T-helper 2 cell (primary cell): ENCODE data around the gene DNM3.

Experiments used
- DNase-seq, 5 experiments: peaks; one replicate each; pipeline versions ENCODE4 v3.0.0 to v3.0.0-alpha.2; 2012 to 2022

The DNM3 gene

DNA sequence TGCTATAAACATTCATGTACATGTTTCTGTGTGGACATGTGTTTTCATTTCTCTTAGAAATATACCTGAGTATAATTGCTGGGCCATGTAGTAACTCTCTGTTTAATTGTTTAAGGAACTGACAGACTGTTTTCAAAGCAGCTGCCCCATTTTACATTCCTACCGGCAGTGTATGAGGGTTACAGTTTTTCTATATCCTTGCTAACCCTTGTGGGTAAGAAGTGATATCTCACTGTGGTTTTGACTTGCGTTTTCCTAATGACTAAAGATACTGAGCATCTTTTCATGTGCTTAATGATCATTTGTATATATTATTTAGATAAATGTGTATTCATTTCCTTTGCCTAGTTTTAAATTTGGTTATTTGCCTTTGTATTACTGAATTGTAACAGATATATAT, 81.7 kb downstream of the DNM3 start:
- DNase-seq: peak in 1 of 5 experiments; percentile 47

DNA sequence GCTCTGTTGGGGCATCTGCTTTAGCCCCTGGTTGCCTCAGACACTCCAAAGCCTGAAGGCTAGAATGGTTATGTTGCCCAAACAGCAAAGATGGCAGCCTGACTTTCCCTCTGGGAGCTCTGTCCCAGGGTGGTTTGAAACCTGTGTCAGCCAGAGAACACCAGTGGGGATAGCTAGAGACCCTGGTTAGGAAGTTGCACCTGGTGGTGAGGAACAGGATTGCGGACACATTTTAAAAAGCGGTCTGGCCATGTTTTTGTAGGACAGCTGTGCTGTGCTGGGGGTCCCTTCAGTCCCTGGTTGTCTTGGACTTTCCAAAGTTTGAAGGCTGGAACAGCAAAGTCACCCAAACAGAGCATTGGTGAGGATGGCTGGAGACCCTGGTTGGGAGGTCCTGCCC, 87.8 kb downstream of the DNM3 start:
- DNase-seq: no peak

DNA sequence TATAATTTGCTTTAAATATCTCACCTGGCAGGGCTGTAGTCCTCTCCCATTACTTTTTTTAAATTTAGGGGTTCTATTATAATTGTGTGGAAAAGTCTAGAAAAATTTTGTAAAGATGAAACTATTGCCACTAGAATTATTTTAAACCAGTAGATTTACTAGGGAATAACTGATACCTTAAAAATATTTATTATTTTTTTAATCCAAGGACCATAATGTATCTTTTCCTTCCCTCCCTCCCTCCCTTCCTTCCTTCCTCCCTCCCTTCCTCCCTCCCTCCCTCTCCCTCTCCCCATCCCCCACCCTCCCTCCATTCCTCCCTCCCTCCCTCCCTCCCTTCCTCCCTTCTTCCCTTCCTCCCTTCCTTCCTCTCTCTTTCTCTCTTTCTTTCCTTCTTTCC, 90.5 kb downstream of the DNM3 start:
- DNase-seq: no peak

DNA sequence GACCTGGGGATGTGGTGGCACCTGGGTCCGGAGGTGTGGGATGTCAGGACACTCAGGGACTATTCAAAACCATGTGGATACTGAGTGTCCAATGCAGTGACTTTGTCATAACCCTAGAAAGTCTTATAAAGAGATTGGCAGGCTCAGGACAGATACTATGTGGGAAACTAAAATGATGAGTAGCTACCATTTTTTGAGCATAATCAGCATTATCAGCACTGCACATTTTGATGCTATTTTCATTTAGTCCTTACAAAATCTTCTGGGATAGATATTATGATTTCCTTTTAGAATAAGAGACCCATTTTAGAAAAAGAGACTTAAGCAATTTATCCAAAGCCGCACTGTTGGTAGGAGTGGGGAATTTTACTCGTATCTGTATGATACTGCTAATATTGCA, 93.4 kb downstream of the DNM3 start:
- no peak for DNase-seq

DNA sequence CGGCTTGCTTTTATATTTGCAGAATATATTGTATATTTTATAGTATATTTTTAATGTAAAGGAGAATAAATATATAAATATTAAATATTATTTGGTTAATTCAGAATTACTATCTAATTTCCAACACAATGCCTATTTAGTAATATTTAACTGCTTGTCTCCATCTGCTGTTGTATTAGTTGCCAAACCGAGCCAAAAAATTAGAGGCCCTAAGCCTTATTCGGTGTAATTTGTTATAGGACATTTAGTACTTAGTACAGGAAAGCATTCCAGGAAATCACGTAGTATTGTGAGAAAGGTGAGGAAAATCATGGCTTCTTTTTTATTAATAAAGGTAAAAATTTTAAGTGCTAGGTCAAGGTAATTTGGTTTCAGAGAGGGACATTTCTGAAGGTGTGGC, 93.8 kb downstream of the DNM3 start:
- no peak for DNase-seq

DNA sequence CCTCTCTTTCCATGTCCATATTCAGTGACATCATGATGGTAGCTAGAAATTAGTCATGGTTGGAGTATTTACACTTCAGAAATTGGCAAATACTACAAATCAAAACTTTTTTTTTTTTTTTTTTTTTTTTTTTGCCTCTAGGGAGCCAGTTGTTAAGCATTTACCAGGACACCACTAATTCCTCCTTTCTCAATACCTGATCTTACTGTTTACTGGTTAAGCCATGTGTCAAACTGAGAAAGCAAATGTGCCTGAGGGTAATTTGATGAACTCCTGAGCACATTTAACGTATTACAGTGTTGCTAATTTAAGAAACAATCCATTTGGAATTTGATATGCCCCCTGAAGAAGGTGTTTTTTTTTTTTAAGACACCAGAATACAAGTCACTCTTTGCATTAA, 94.4 kb downstream of the DNM3 start:
- peak in 1 of 5 experiments; percentile 11 for DNase-seq

DNA sequence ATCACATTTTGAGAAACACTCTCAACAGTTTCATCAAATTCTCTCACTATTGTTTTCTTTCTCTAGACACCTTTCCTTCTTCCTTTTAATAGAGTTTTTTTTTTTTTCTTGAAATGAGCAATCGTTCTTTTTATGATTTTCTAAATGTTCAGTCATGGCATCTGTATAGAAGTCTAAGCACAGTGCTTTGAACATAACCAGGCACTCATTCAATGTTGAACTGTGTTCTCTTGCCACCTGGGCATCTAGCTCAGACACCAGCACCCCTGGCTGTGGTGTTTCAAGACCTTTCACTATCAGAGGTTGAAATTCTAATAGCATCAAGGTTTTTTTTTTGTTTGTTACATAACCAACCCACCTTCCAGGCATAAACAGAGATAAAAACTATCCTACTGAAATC, 96.6 kb downstream of the DNM3 start:
- DNase-seq: no peak

DNA sequence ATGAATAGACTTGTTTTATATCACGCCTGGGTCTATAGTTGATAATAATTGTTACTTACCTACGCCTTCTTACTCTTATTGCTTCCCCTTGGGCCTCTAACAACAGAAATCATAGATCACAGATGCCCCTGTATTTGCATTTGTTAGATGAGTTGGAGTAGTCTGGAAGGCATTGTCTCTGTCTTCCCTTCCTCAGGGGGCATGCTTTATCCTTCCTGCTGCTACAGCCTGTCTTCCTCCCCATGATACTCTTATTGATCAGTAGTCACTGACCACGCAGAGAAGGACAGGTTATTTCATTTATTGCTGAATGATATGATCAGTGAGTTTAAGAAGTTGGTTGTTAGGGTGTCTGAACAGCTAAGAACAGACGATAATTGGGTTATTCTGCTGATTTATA, 98.4 kb downstream of the DNM3 start:
- no peak for DNase-seq

DNA sequence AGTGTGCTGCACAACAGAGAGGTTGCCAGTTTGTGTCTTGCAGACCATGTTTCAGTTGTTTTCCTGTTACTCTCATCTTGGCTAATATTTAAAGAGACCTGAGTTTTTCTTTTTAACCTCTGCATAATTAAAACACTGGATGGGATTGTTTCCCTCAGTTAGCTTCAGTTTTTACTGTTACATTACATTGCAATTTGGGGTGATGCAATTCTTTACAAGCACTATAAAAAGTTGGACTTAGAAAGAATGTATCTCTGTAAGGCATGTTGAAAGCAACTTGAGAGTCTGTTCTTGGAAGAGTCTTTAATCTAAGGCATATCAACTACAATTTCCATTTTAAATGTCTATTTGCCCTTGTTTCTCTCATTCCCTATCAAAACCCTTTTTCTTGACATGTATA, 99.1 kb downstream of the DNM3 start:
- DNase-seq: no peak

DNA sequence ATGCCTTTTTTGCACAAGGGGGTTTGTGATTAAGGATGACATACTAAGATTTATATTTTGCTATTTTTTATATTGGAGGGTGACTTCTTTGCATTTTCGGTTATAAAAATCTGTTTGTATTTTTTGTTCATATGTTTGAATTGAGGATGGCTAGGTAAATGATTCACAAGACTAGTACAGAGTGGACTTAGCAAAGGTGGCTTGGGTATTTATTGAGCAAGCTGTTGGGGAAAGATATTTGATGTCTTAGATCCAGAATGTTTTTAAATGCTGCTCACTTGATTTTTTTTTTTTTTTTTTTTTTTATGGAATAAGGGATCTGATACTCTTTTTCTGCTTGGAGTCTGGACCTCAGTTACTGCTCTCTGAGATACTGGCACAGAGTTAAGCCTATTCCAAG, 100.6 kb downstream of the DNM3 start:
- DNase-seq: no peak

DNA sequence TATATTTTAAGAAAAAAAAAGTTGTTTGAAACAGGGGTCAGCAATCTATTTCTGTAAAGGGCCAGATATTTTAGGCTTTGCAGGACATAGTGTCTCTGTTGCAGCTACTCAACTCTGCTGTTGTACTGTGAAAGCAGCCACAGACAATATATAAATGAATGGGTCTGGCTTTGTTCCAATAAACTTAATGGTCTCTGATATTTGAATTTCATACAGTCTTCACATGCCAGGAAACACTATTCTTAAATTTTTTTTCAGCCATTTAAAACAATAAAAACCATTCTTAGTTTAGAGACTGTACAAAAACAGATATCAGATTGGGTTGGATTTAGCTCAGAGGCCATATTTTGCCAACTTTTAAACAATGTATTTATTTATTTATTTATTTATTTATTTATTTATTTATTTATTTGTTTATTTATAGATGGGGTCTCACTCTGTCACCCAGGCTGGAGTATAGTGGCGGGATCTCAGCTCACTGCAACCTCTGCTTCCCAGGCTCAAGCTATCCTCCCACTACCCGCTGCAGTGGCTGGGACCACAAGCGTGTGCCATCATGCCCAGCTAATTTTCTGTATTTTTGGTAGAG, 102.8 kb downstream of the DNM3 start:
- no peak for DNase-seq

DNA sequence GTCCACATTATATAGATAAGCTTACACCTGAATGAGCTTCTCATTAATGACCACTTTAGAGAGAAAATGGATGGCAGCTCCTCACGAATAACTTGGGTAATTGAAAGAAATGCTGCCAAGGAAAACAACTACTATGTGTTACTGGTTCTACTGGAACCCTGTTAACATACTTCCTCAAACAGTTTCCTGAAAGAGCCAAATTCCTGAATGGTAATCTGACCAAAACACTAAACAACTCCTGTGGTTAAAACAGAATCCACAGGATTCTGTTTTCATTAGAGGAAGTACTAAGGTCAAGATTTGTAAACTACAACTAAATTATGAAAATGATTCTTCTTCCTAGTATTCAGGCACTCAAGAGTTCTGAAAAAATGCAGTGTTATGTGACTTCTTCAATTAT, 107.2 kb downstream of the DNM3 start:
- DNase-seq: no peak

DNA sequence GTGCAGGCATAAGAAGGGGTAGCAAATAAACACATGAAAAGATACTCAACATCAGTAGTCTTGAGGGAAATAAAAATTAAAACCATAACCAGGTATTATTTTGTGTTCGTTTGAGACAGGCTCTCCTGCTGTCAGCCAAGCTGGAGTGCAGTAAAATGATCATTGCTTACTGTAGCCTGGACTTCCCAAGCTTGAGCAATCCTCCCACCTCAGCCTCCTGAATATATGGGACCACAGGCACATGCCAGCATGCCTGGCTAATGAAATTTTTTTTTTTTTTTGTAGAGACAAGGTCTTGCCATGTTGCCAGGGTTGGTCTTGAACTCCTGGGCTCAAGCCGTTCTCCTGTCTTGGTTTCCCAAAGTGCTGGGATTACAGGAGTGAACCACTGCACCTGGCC, 108.0 kb downstream of the DNM3 start:
- no peak for DNase-seq

DNA sequence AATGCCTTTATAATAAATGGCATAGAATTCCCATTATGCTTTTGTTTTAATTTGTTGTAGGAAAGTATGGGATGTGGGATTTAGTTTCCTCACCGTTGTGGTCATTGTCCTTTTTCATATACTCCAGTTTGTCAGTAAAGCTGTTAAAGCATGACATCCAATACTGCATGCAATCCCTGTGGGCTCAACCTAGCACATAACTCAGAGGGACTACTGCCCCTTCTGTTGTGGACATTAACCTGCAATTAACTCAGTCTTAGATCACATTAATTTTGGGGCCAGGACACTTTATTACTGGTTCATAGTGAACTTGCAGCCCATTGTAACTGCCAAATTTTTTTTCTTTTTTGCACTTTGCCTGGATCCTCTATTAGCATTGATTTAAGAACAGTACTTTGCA, 112.5 kb downstream of the DNM3 start:
- DNase-seq: no peak

DNA sequence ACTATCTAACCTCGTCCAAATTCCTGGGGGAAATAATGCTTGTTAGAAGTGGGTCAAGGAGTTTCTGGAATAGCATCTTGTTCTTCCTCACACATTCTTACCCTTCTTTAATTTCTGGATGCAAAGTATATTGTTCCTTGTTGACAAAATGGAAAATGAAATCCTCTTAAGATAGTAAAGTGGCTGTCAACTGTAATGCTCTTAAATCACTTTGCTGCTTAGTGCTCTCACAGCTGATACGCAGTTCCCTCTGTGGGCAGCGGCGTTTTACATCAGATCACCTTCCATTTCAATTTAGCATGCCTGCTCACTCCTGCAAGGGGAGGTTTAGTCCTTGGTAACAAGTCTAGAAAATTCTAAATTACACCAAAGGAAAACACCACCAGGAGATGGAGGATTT, 113.1 kb downstream of the DNM3 start:
- DNase-seq: no peak

DNA sequence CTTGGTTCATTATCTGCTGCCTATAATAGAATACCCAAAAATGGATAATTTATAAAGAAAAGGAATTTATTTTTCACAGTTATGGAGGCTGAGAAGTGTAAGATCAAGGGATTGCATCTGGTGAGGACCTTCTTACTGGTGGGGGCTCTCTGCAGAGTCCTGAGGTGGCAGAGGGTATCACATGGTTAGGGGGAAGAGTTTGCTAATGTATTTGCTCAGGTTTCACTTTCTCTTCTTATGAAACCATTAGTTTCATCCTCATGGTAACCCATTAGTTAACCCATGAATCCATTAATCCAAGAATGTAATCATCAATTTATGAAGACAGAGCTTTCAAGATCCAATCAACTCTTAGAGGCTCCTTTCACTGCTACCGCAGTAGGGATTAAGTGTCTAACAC, 120.6 kb downstream of the DNM3 start:
- no peak for DNase-seq

DNA sequence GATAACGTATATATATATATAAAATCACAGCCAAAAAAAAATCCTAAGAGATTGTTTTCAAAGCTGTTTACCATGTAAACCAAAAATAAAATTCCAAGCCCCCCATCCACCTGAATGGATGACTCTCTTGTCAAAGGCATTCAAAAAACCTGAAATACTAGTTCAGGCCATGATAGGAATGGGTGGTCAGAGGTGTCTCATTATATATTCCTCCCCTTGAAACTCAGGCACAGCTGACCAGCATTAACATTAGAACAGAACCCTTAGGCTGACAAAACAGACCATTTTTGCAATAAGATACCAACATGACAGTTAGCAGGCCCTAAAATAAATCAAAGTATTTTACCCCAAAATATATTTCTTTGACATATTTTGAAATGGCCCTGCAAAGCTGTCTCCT, 122.5 kb downstream of the DNM3 start:
- no peak for DNase-seq

DNA sequence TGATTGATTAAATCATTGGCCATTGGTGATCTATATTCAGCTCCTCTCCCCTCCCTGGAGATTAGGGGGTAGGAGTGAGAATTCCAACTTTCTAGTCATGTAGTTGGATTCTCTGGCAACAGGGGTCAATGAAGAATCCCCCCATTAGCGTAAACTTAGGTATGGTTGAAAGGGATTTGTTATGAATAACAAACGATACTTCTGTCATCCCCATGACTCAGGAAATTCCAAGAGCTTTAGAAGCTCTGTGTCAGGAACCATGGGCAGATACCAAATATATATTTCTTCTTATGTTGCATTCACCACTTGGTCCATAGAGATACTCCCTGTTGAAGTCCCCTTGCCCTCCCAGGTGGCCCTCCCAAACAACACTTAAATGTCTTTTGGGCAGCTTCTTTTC, 124.5 kb downstream of the DNM3 start:
- no peak for DNase-seq

DNA sequence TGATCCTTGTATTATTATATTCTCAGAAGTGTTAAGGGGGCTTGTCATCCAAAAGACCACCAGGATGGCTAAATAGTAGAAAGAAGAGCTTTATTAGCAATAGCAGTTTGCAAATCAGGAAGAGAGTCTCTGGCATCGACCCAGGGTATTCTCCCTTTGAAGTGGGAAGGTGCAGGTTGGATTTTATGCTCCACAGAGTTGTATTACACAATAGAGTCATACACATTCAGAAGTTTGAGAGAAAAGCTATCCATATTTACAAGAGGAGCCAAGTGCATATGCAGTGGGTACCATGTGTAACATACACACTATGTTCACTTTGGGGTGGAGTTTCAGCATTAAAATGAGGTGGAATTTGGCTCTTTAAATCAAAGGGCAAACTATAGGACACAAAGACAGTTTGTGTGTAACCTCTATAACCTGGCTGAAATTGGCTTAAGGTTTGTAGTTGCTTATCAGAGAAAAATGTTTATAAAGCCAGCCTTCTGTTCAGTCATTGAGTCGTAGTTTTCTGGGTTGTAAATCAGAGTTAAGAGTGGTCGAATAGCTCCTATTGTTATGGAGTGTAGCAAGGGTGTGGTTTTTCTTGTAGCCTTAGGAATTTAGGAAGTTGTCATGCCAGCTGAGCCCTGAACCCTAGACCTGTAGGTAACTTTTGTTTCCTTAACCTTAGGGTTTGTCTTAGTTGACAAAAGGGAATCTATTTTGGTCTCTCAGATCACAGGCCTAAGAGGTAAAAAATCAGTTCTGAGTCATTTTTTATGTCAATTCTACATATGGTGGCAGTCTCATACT, 125.3 kb downstream of the DNM3 start:
- DNase-seq: no peak

DNA sequence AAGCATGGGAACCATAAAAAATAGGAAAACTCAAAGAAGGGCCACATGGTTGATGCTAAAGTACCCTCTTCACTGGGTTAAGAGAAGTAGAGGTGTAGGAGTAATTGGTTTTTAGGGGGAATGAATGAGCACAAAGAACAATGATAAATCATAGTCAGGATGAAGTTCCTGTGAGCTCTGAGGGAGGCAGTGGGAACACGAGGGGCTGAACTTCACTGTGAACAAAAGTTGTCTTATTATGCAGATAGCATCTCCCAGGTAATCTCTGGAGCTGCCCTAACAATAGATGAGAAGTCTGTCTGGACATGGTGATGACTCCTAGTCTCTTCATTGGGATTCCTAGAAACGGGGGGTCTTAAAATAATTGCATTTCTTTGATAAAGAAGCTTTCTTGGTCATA, 127.9 kb downstream of the DNM3 start:
- no peak for DNase-seq

DNA sequence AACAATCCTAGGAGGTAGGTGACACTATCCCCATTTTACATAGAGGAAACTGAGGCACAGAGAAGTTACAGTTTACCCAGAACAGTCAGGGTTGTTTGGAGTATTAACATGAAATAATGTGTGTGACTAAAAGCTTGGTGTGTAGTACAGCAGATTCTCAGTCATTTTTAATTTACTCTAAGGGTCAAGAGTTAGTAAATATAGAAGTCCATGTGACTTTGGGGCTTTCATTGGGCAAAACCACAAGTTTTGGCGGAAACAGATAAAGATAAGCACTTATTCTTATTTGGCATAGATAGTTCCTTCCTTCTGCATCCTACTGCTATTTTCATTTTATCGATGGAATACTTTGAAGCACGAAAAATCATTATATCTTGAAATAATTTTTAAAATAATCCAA, 128.5 kb downstream of the DNM3 start:
- DNase-seq: no peak

DNA sequence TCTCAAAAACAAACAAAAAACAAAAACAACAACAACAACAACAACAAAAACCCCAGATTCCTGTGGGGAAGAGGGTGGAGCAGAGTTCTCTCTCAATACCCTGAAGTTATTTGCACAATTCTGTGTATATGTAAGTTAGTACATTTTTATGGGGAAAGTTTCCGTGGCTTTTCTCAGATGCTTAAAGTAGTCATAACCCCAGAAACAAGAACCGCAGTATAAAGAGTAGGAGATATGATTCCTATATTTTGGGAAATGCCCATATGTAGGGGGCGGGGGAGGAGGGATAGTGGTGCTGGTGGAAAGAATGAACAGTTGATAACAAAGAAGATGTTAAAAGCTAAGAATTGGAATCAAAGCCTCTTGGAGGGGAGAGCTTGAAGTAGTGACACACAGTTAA, 131.5 kb downstream of the DNM3 start:
- DNase-seq: no peak

DNA sequence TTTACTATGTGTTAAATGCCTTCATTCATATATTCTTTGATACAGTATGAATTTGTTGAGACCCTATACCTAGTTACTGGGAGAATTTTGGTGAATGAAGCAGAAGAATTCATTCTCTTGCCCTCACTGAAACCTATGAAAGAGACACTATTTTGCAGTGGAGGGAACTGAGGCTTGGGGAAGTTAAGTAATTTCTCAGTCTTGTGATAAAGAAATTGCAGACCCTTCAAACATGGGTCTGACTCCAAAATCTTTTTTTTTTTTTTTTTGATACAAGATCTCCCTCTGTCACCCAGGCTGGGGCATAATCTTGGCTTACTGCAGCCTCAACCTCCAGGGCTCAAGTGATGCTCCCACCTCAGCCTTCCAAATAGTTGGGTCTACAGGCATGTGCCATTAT, 132.1 kb downstream of the DNM3 start:
- DNase-seq: no peak

DNA sequence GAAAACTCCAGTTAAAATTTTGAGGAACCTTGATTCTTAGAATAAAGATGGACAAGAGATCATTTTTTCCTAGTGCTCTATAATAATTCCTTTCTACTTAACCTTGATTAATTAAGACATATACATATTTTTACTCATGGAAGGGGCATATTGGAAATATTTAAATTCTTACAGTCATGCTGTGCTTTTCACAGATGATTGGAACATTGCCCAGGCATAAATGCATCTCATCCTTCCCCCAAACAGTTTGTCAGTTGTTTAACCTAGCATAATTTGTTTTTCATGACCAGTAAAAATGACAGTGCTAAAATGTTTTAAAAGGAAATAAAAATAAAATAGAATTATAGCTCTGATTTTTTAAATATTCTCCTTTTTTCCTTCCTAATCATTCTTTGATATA, 140.0 kb downstream of the DNM3 start:
- no peak for DNase-seq

DNA sequence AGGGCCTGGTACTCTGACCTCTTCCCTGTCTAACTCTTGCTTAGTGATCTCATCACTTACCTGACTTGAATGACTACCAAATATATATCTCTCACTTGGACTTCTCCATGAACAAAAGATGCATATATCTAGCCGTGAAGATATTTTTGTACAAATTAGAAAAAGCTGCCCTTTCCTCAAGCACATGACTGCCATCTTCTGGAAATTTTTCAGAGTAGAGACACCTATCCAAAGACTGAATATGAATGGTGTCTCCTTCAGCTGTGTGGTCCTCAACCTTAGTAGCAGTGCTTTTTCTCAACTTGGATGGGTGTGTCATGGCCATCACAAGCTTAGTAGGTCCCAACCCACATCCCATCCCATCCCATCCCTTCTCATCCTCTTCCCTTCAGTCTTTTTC, 142.3 kb downstream of the DNM3 start:
- peak in 1 of 5 experiments; percentile 6 for DNase-seq
